ENCODE data around the gene SORCS2. TPM values are rescaled to one million over a fixed set of nuclear protein-coding genes. Genes with fewer than 3 reads are reported as not detected.

The SORCS2 gene
- total RNA-seq, 1 donor from 2014 or later, result 1.2 TPM

- DNase-seq (no peak), ATAC-seq (ENCODE audit: poor library complexity) (no peak)
- intact Hi-C loops (cut with DNase I), result no loop called here
Observed at GRCh38 chr4:7333801-7334421, 141.6 kb downstream of the SORCS2 start.

GRCh38 chr4:7334521-7335275 lies 142.4 kb downstream of the SORCS2 start:
- intact Hi-C loops (cut with DNase I), result no loop called here
- ATAC-seq (ENCODE audit: poor library complexity), result no peak
- DNase-seq, result no peak

DNA sequence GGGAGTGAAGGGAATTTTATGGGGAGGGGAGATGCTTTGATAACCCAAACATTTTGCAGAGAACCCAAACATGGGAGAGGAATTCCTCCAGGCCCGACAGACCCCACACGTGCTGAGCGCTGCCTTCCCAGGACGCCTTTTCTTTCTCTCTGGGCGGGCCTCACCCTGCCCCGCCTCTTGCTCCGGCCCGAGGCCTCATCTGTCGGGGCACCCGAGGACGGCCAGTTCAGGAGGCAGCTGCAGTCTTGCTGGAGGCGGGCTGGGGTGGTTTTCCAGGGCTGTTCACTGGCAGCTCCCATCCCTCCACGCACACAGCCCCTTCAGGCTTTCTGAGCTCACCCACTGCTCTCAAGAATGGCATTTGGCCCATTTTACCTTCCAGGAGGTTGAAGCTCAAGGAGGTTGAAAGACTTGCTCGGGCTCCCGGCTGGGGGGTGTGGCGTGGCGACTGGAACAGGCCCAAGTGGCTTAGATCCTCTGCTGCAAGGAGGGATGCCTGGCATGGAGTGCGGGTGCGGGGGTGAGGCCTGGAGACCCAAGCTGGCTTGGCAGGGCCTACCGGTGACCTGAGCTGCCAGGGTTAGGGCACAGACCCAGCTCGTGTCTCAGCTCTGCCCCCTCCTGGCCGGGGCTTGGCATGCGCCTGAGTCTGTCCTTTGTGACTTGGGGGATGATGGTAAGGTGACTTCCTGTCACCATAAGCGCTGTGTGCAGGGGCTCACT lies 143.2 kb downstream of the SORCS2 start:
- DNase-seq, result peak; percentile 74
- peak; percentile 77 for ATAC-seq (ENCODE audit: poor library complexity)
- intact Hi-C loops (cut with DNase I), result no loop called here

DNA sequence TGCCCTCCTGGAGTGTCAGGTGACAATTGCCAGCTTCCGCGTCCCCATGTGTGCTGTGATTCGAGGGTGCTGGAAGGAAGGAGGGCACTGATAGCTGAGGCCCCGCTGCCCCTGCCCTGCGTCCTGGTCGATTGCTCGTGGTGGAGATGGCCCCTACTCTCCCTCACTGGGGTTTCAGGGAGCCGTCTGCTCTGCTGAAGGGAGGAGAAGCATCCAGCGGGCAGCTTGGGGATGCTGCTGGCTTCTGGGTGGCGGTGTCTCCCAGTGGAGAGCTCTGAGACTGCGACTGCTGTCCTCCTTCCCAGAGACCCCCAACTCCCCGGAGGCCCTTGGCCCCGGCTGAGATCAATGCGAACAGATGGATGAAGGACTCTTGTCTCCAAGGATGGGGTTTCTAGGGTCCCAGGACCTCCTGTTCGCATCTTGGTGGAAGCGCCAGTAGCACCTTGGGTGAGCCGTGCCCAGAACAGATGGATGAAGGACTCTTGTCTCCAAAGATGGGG lies 143.8 kb downstream of the SORCS2 start:
- intact Hi-C loops (cut with DNase I), result no loop called here
- DNase-seq, result no peak

DNA sequence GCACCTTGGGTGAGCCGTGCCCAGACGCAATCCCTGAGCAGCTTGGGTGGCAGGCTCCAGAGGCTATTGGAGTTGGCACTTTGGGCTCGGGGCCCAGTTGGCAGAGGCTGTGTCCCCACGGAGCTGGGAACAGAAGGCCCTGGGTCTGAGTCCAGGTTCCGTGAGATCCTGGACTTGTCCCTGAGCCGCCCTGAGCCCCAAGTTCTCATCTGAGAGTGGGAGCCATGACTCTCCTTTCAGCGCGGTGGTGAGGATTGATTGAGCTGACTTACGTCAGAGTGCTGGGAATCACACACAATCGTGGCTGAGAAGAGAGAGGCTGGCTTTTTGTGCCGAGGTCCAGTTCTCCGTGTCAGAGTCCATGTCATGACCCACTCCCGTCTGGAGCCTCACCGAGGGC lies 144.4 kb downstream of the SORCS2 start:
- intact Hi-C loops (cut with DNase I), result no loop called here
- no peak for DNase-seq
- no peak for ATAC-seq (ENCODE audit: poor library complexity)

More for the DNA sequence above, 143.8 kb downstream of the SORCS2 start:
- ATAC-seq (ENCODE audit: poor library complexity), result no peak

GRCh38 chr4:7337196-7338058 lies 145.1 kb downstream of the SORCS2 start:
- no peak for DNase-seq
- no peak for ATAC-seq (ENCODE audit: poor library complexity)
- intact Hi-C loops (cut with DNase I), result no loop called here

- DNase-seq, result no peak
- no peak for ATAC-seq (ENCODE audit: poor library complexity)
- intact Hi-C loops (cut with DNase I), result no loop called here
Observed at GRCh38 chr4:7338059-7338452, 145.7 kb downstream of the SORCS2 start.

DNA sequence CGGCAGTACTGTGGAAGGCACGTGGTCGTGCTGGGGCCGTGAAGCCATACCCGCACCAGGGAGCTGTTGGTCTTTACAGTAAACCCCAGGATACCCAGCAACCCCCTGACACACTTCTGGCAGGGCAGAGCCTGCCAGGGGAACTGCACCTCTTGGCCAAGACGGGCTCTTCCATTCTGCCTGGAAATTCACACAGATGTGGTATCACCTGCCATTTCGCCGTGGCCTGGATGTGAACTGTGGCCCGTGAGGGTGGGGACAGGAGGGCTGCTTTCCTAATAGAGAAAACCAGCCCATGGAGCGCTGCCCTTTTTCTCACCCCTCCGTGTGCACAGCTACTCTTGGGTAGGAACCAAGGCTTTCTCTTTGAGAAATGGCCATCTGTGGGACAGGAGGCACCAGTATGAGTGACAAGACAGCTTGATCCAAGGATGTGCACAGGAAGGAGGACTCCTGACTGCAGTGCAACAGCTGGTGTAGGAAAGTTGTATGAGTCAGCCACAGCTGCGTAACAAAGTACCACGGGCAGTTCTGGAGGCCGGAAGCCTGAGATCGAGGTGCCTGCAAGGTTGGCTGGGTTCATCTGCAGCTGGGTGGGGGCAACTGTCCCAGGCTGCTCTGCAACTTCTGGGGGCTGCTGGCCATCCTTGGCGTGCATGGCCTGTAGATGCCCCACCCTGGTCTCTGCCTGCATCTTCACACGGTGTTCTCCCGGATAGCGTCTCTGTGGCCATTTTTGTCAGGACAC lies 146.7 kb downstream of the SORCS2 start:
- ATAC-seq (ENCODE audit: poor library complexity) (no peak), DNase-seq (no peak)
- intact Hi-C loops (cut with DNase I), result no loop called here

GRCh38 chr4:7339751-7340552 lies 147.6 kb downstream of the SORCS2 start:
- no peak for DNase-seq
- intact Hi-C loops (cut with DNase I), result no loop called here
- ATAC-seq (ENCODE audit: poor library complexity), result no peak

- ATAC-seq (ENCODE audit: poor library complexity), result no peak
- intact Hi-C loops (cut with DNase I), result no loop called here
- DNase-seq, result no peak
Observed at GRCh38 chr4:7340553-7341433, 148.5 kb downstream of the SORCS2 start.

GRCh38 chr4:7341491-7342222 lies 149.3 kb downstream of the SORCS2 start:
- DNase-seq (no peak), ATAC-seq (ENCODE audit: poor library complexity) (no peak)
- intact Hi-C loops (cut with DNase I), result no loop called here

DNA sequence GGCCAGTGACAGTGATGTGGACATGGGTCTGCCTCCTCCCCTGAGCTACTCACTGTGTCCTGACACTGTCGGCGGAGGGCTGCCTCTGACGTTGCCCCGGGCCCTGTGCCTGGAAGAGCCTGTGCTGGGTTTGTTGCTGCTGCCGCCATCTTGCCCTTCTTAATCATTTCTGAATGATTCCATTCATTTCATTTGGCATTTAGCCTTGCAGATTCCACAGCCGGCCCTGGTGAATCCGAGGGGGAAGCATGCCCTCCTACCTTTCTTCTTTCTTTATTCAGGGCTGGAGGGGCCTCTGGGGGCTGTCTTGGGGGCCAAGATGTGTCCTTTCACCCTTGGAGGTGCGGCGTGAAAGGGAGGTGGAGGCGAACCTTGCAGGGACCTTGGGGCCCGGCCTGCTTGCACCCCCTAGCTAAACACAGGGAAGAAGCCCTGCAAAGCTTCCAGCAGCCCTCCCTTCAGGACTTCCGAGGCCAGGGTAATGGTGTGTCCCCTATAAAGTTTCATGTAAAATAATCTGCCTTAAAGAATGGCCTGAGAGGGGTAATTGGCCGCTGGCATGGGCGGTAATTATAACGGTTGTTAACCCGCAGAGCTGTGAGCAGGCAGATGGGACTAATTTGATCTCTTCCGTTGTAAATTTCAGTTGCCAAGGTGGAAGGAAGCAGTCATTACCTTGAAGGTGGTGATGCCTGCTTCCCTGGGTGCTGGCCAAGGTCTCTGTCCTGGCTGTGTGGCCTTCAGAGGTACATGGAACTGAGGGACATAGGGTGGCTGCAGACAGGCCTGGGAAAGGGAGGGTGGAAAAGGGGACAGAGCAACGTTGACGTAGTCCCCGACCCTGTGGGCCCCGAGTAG lies 150.1 kb downstream of the SORCS2 start:
- ATAC-seq (ENCODE audit: poor library complexity) (no peak), DNase-seq (no peak)
- intact Hi-C loops (cut with DNase I), result no loop called here

DNA sequence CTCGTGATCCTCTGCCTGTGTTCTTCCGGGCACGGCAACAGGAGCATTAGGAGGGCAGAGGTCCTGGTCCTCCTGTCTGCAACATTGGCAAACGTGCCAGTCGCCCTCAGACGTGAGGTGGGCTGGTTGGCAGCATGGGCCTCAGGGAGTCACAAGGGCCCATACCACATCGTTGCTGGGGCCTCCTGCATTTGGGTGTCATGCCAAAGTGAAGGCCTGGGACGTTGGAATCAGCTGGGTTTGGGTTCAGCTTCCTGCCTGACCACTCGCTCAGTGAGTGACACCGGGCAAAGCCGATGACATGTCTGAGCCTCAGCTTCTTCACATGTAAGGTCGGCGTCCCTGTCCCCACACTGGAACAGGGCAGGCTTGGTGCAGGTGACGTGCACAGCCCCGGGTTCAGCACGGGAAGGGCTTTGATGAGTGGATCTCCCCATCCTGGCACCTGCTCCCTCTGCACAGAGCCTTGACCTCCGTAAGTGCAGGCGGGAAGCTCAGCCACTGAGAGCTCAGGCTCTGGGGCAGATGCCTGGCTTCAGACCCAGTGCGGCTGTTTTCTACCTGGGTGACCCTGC lies 150.8 kb downstream of the SORCS2 start:
- intact Hi-C loops (cut with DNase I), result no loop called here
- ATAC-seq (ENCODE audit: poor library complexity), result no peak
- DNase-seq, result no peak

- intact Hi-C loops (cut with DNase I), result no loop called here
- ATAC-seq (ENCODE audit: poor library complexity) (no peak), DNase-seq (no peak)
Observed at GRCh38 chr4:7343950-7344349, 151.6 kb downstream of the SORCS2 start.

Data from Right ventricle myocardium superior (tissue), 1 donor.